Aorta (tissue), 5 donors: ENCODE data around the gene RNASEH2B. TPM values are rescaled to one million over a fixed set of nuclear protein-coding genes. Genes with fewer than 3 reads are reported as not detected.
A peak's percentile ranks its signal among the peaks of the same experiment; 100 is the strongest.

Source experiments
- ATAC-seq: fragments of 200-7000 bp; cut with Tn5 transposase; one replicate; pipeline ENCODE4 v1.9.1; 2022; ENCODE audit warnings: moderate library complexity; ENCODE audit not compliant: low FRiP score
- DNase-seq, 2 donors: peaks; one replicate each; pipeline ENCODE4 v3.0.0-alpha.2; 2020
- H3K27ac ChIP-seq, 2 donors: one replicate each; pipeline ENCODE4 v1.5.1; 2013; ENCODE audit warnings: low read length in 2 of 2, mild to moderate bottlenecking in 2 of 2, moderate library complexity in 2 of 2, control low read depth in 1 of 2, inconsistent platforms in 1 of 2, low read depth in 1 of 2
- H3K27me3 ChIP-seq, 2 donors: one replicate each; pipeline ENCODE4 v1.6.1; 2013; ENCODE audit warnings: control low read depth in 1 of 2, low read length in 1 of 2, mild to moderate bottlenecking in 1 of 2, moderate library complexity in 1 of 2; ENCODE audit not compliant: insufficient read depth in 2 of 2, control insufficient read depth in 1 of 2
- H3K36me3 ChIP-seq, 2 donors: one replicate each; pipeline ENCODE4 v1.6.1; 2013; ENCODE audit warnings: control low read depth in 1 of 2, low read length in 1 of 2, mild to moderate bottlenecking in 1 of 2; ENCODE audit not compliant: insufficient read depth in 2 of 2, control insufficient read depth in 1 of 2
- H3K4me1 ChIP-seq, 2 donors: one replicate each; pipeline ENCODE4 v1.6.1; 2013; ENCODE audit warnings: low read length in 2 of 2, control low read depth in 1 of 2, mild to moderate bottlenecking in 1 of 2, moderate library complexity in 1 of 2; ENCODE audit not compliant: insufficient read depth in 2 of 2, control insufficient read depth in 1 of 2
- H3K4me3 ChIP-seq, 2 donors: one replicate each; pipeline ENCODE4 v1.5.1; 2013; ENCODE audit warnings: low read length in 2 of 2, control low read depth in 1 of 2, mild to moderate bottlenecking in 1 of 2
- H3K9me3 ChIP-seq: one replicate; pipeline ENCODE4 v1.6.1; 2013; ENCODE audit warnings: mild to moderate bottlenecking, low read length; ENCODE audit not compliant: control insufficient read depth
- WGBS, 2 donors: extraction: QIAGEN DNeasy Blood & Tissue Kit; methylation state at CpG; one replicate each; pipeline ENCODE4 v1.1.7; 2013; 5-methylcytosine and 5-hydroxymethylcytosine counted together
- intact Hi-C, 2 donors: fragments of 100-400 bp; cut with DNase I; formaldehyde crosslinking; loops; one replicate each; pipeline versions ENCODE4 v1.14.2 to v1.15.0; 2022
- polyA plus RNA-seq, 2 donors: library from polyadenylated mRNA; stranded (reverse); fragments of 200-250 nt; gene quantifications; one replicate each; pipeline ENCODE4 v1.2.3, GENCODE V29; 2013
- total RNA-seq, 2 donors: library from RNA; stranded (reverse); fragmentation: NEBNext Ultra II Directional; extraction: Animal tissue kit (Norgen Biotek cat#: 25700); gene quantifications; one replicate each; pipeline ENCODE4 v1.2.1, GENCODE V29; 2021
- donor health status: healthy with polysubstance abuse.
- donor health status: Bipolar disorder and iron deficiency.
- donor health status: DM: no; HTN: no; CAD: no.
- donor health status: DM: no; HTN: no; CAD: no.
- donor health status: DM: yes; HTN: yes; CAD: no.

The RNASEH2B gene
- total and polyA plus RNA-seq, 4 donors = 27.7 to 72.0 (median 41.6) TPM

- no peak for DNase-seq
- 84% methylated on average over 1 of the region's 1 CpG for WGBS, 2 donors
- Histone ChIP-seq H3K27me3 (no peaks in the 10 kb centered on the region), H3K36me3 (no peaks in the 10 kb centered on the region), H3K9me3 (no peaks in the 10 kb centered on the region), H3K4me1 (no peaks in the 10 kb centered on the region), H3K4me3 (no peak overlapping the region), H3K27ac (no peak overlapping the region)
- intact Hi-C loops = no loop called here
- no peak for ATAC-seq
These were observed 25.9 kb upstream of the RNASEH2B start for GRCh38 chr13:50883728-50884127.

- Histone ChIP-seq H3K4me1 (no peaks in the 10 kb centered on the region), H3K27ac (no peak overlapping the region), H3K4me3 (no peak overlapping the region), H3K9me3 (no peaks in the 10 kb centered on the region), H3K27me3 (no peaks in the 10 kb centered on the region), H3K36me3 (no peaks in the 10 kb centered on the region)
- WGBS, 2 donors = 91 to 93% methylated on average over 1 of the region's 1 CpG
- intact Hi-C loops = no loop called here
- DNase-seq (no peak), ATAC-seq (no peak)
These were observed 25.3 kb upstream of the RNASEH2B start for GRCh38 chr13:50884265-50884664.

DNA sequence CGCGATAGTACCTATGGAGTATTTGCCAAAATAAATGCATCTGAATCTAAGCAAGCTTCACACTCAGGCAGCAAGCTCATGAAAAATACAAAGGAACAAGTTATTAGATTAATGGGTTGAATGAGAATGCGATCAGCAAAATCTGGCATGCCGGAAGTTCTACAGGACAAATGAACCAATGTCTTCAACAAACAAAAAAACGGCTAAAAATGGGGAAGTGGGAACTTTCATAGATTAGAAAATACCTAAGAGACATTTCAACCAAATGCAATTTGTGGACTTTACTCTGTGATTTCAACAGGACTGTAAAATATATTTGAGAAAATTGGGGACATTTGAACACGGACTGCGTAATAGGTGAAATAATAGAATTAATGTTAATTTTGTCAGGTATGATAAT lies 22.4 kb upstream of the RNASEH2B start:
- Histone ChIP-seq H3K27ac (no peak overlapping the region), H3K27me3 (no peaks in the 10 kb centered on the region), H3K4me1 (no peaks in the 10 kb centered on the region), H3K36me3 (no peaks in the 10 kb centered on the region), H3K9me3 (peaks cover 2% of the 10 kb centered on the region), H3K4me3 (no peak overlapping the region)
- intact Hi-C loops = no loop called here
- DNase-seq (no peak), ATAC-seq (no peak)
- WGBS, 2 donors = 87 to 91% methylated on average over 7 of the region's 7 CpGs

DNA sequence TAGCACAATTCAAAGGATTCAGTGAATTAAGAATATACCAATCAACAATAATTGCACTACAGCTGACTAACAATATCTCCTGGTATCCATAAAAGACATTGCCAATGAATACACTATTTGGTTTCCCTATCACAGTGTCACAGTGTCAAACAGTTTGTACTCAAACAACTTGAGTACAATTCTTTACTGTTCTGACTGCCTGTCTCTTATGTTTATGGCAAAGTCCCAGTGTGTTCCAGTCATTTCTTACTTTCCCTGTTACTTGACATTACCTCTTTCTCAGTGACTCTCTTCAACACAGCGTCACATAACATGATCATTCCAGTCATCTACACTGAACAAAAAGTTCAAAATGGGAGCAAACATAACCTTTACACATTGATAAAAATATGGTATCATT lies 21.2 kb upstream of the RNASEH2B start:
- Histone ChIP-seq H3K27me3 (no peaks in the 10 kb centered on the region), H3K9me3 (peaks cover 2% of the 10 kb centered on the region), H3K4me3 (no peak overlapping the region), H3K36me3 (no peaks in the 10 kb centered on the region), H3K4me1 (no peaks in the 10 kb centered on the region), H3K27ac (no peak overlapping the region)
- intact Hi-C loops = no loop called here
- 42 to 98% methylated on average over 1 of the region's 1 CpG for WGBS, 2 donors
- no peak for DNase-seq
- ATAC-seq = no peak

GRCh38 chr13:50889317-50889716 lies 20.3 kb upstream of the RNASEH2B start:
- Histone ChIP-seq H3K9me3 (peaks cover 2% of the 10 kb centered on the region), H3K4me1 (no peaks in the 10 kb centered on the region), H3K27me3 (no peaks in the 10 kb centered on the region), H3K36me3 (no peaks in the 10 kb centered on the region), H3K4me3 (no peak overlapping the region), H3K27ac (no peak overlapping the region)
- WGBS, 2 donors = 37 to 79% methylated on average over 1 of the region's 1 CpG
- intact Hi-C loops = no loop called here
- DNase-seq (no peak), ATAC-seq (no peak)

DNA sequence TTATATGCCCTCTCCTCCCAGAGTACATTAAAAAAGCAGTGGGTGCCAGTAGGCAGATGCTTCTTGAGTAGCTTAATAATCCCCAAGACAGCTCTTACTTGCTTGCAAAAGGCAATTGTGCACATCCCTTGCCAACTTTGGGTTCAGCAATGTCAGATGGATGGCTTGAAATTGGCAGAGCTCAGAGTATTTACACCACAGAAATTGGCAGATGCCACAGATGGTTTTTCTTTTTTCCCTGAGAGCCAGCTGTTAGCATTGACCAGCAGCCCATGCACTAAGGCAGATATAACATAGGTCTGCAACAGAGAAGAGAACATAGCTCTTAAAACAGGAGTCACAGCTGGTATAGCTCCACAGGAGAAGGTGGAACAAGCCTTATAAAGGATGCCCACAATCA lies 18.4 kb upstream of the RNASEH2B start:
- Histone ChIP-seq H3K4me1 (no peaks in the 10 kb centered on the region), H3K36me3 (no peaks in the 10 kb centered on the region), H3K27ac (no peak overlapping the region), H3K27me3 (no peaks in the 10 kb centered on the region), H3K9me3 (peaks cover 2% of the 10 kb centered on the region), H3K4me3 (no peak overlapping the region)
- intact Hi-C loops = no loop called here
- DNase-seq = no peak
- no peak for ATAC-seq

- Histone ChIP-seq H3K4me1 (no peaks in the 10 kb centered on the region), H3K9me3 (peaks cover 2% of the 10 kb centered on the region), H3K36me3 (no peaks in the 10 kb centered on the region), H3K27me3 (no peaks in the 10 kb centered on the region), H3K4me3 (no peak overlapping the region), H3K27ac (no peak overlapping the region)
- DNase-seq (peak in 1 of 2 donors; percentile 44), ATAC-seq (no peak)
- WGBS, 2 donors = 79 to 81% methylated on average over 7 of the region's 7 CpGs
- intact Hi-C loops = no loop called here
These were observed 17.2 kb upstream of the RNASEH2B start for GRCh38 chr13:50892210-50892944.

GRCh38 chr13:50893211-50893852 lies 16.3 kb upstream of the RNASEH2B start:
- intact Hi-C loops = no loop called here
- no peaks in the 10 kb centered on the region for H3K27me3 ChIP-seq
- DNase-seq (no peak), ATAC-seq (no peak)
- 10 to 17% methylated on average over 4 of the region's 4 CpGs for WGBS, 2 donors
- no peaks in the 10 kb centered on the region for H3K36me3 ChIP-seq
- H3K27ac ChIP-seq = no peak overlapping the region
- H3K4me3 ChIP-seq = no peak overlapping the region
- H3K4me1 ChIP-seq = no peaks in the 10 kb centered on the region
- H3K9me3 ChIP-seq = peaks cover 2% of the 10 kb centered on the region

- Histone ChIP-seq H3K4me1 (no peaks in the 10 kb centered on the region), H3K27ac (no peak overlapping the region), H3K4me3 (no peak overlapping the region), H3K27me3 (no peaks in the 10 kb centered on the region), H3K9me3 (peaks cover 2% of the 10 kb centered on the region), H3K36me3 (no peaks in the 10 kb centered on the region)
- intact Hi-C loops = no loop called here
- ATAC-seq (no peak), DNase-seq (no peak)
- WGBS, 2 donors = 89 to 97% methylated on average over 2 of the region's 2 CpGs
These were observed 15.6 kb upstream of the RNASEH2B start for GRCh38 chr13:50894012-50894411.
